ENCODE data around the gene HOXA1. TPM values are rescaled to one million over a fixed set of nuclear protein-coding genes. Genes with fewer than 3 reads are reported as not detected.

The HOXA1 gene
- 2.3 and 3.0 TPM in 2 replicates for total RNA-seq

GRCh38 chr7:27095897-27096767 lies at the start of gene HOXA1:
TSS of gene HOXA1 (minus strand) at chr7:27096000. CDS start at chr7:27095912, 88 bp downstream.

DNA sequence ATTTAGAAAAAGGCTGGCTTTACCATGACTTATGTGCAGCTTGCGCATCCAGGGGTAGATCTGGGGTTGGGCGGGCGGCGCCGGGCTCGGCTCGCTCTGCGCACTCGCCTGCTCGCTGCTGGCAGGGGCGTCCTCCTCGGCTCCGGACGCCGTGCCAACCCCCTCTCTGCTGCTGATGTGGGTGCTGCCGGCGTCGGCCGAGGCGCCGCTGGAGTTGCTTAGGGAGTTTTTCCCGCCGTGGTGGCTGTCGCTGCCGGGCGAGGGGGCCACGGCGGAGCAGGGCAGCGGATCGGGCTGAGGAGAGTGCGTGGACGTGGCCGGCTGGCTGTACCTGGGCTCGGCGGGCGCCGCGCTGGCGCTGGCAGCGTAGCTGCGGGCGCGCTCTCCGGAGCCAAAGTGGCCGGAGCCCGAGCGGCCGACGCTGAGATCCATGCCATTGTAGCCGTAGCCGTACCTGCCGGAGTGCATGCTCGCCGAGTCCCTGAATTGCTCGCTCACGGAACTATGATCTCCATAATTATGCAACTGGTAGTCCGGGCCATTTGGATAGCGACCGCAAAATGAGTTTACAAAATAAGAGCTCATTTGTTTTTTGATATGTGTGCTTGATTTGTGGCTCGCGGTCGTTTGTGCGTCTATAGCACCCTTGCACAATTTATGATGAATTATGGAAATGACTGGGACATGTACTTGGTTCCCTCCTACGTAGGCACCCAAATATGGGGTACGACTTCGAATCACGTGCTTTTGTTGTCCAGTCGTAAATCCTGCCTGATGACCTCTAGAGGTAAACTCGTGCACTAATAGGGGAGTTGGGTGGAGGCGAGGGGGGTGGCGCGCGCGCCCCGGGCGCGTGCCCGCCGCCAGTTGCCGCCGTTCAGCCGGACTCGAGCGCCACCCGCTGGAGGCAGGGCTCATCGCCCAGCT lies 47.5 kb upstream of the HOXA1 start, which contains the start of gene HOXA5:
Gene HOXA5 (minus strand): TSS at position 659 of the 927 bp plus-strand sequence. CDS start 74 bp downstream, at position 585.

GRCh38 chr7:27130540-27131389 lies 35.0 kb upstream of the HOXA1 start, which contains the start of gene HOXA4:
TSS of gene HOXA4 (minus strand) at chr7:27130757. CDS start at chr7:27130733, 24 bp downstream.

GRCh38 chr7:27102581-27103442 lies 7.0 kb upstream of the HOXA1 start, which contains the start of gene HOXA2:
TSS of gene HOXA2 (minus strand) at chr7:27102683. CDS start at chr7:27102500, 183 bp downstream.

Other genes with a start within 250 kb of the HOXA1 start
- gene SKAP2, start 231.4 kb downstream of the HOXA1 start, total RNA-seq, result 31.1 and 40.2 TPM in 2 replicates
- 1.1 and 1.7 TPM in 2 replicates for gene HOXA2, start 6.7 kb upstream of the HOXA1 start, total RNA-seq
- 6.2 and 8.8 TPM in 2 replicates for gene HOXA4, start 34.8 kb upstream of the HOXA1 start, total RNA-seq
- gene HOXA5, start 47.7 kb upstream of the HOXA1 start, total RNA-seq, result 13.8 and 15.3 TPM in 2 replicates
- 4.0 and 6.5 TPM in 2 replicates for gene HOXA6, start 51.8 kb upstream of the HOXA1 start, total RNA-seq
- gene HOXA3, start 56.6 kb upstream of the HOXA1 start, total RNA-seq, result 11.0 and 11.1 TPM in 2 replicates
- 11.9 and 13.6 TPM in 2 replicates for gene HOXA7, start 60.7 kb upstream of the HOXA1 start, total RNA-seq
- gene HOXA9, start 69.5 kb upstream of the HOXA1 start, total RNA-seq, result 16.2 and 24.6 TPM in 2 replicates
- 6.5 and 11.7 TPM in 2 replicates for gene HOXA10, start 78.3 kb upstream of the HOXA1 start, total RNA-seq
- gene HOXA11, start 89.2 kb upstream of the HOXA1 start, total RNA-seq, result 3.1 and 4.0 TPM in 2 replicates
- gene HOXA13, start 104.1 kb upstream of the HOXA1 start, total RNA-seq, result not detected in 2 replicates
- gene EVX1, start 146.8 kb upstream of the HOXA1 start, total RNA-seq, result not detected in 2 replicates